MM.1S (cell line): ENCODE data around the gene TCHP.

Experiments used
- DNase-seq: peaks from one replicate; pipeline ENCODE4 v3.0.0-alpha.2; 2015
- H2AFZ ChIP-seq: fragments of 300-600 bp; sonication (generic); 2 replicates; pipeline ENCODE4 v1.6.0; 2016; ENCODE audit warnings: antibody characterized with exemption, low read length
- H3F3A ChIP-seq: fragments of 300-600 bp; sonication (generic); 2 replicates; pipeline ENCODE4 v1.6.1; 2016; ENCODE audit warnings: mild to moderate bottlenecking, antibody characterized with exemption, low read length, moderate library complexity, mixed read lengths; ENCODE audit not compliant: insufficient read depth
- H3K27ac ChIP-seq: fragments of 300-600 bp; sonication (generic); 2 replicates; pipeline ENCODE4 v1.5.1; 2016; ENCODE audit warnings: mild to moderate bottlenecking, low read length
- H3K27me3 ChIP-seq: fragments of 300-600 bp; sonication (generic); replicated peaks from 2 replicates; pipeline ENCODE4 v1.6.0; 2016; ENCODE audit warnings: low read length; ENCODE audit not compliant: insufficient read depth
- H3K36me3 ChIP-seq: fragments of 300-600 bp; sonication (generic); replicated peaks from 2 replicates; pipeline ENCODE4 v1.6.1; 2016; ENCODE audit warnings: mild to moderate bottlenecking, low read length, mixed read lengths; ENCODE audit not compliant: insufficient read depth
- H3K4me1 ChIP-seq: fragments of 300-600 bp; sonication (generic); 2 replicates; pipeline ENCODE4 v1.6.1; 2016; ENCODE audit warnings: low read length, mixed read lengths
- H3K4me2 ChIP-seq: fragments of 300-600 bp; sonication (generic); 2 replicates; pipeline ENCODE4 v1.6.0; 2016; ENCODE audit warnings: low read depth, low read length
- H3K4me3 ChIP-seq: fragments of 300-600 bp; sonication (generic); 2 replicates; pipeline ENCODE4 v1.5.1; 2016; ENCODE audit warnings: low read length, mixed read lengths
- H3K79me2 ChIP-seq: fragments of 300-600 bp; sonication (generic); 2 replicates; pipeline ENCODE4 v1.6.1; 2016; ENCODE audit warnings: mixed run types, low read length, mixed read lengths
- H3K9ac ChIP-seq: fragments of 300-600 bp; sonication (generic); 2 replicates; pipeline ENCODE4 v1.6.1; 2016; ENCODE audit warnings: low read length, mixed read lengths
- H3K9me2 ChIP-seq: fragments of 300-600 bp; sonication (generic); replicated peaks from 2 replicates; pipeline ENCODE4 v1.6.1; 2016; ENCODE audit warnings: mild to moderate bottlenecking, low read length, mixed read lengths; ENCODE audit not compliant: insufficient read depth
- H3K9me3 ChIP-seq: fragments of 300-600 bp; sonication (generic); replicated peaks from 2 replicates; pipeline ENCODE4 v1.6.1; 2016; ENCODE audit warnings: mild to moderate bottlenecking, low read length, mixed read lengths; ENCODE audit not compliant: insufficient read depth
- H4K20me1 ChIP-seq: fragments of 300-600 bp; sonication (generic); 2 replicates; pipeline ENCODE4 v1.6.1; 2016; ENCODE audit warnings: mild to moderate bottlenecking, low read length, moderate library complexity, mixed read lengths; ENCODE audit not compliant: insufficient read depth
- CTCF ChIP-seq: fragments of 300-600 bp; sonication (generic); IDR thresholded peaks from 2 replicates; pipeline ENCODE4 v1.5.1; 2016; ENCODE audit warnings: antibody characterized with exemption, low read length, mixed read lengths
- EZH2 ChIP-seq: fragments of 300-600 bp; sonication (generic); optimal IDR thresholded peaks from 2 replicates; pipeline ENCODE3; 2017; ENCODE audit warnings: low read depth, mild to moderate bottlenecking, antibody characterized with exemption, low read length, mixed read lengths
- EZH2phosphoT487 ChIP-seq: fragments of 300-600 bp; sonication (generic); IDR thresholded peaks from 2 replicates; pipeline ENCODE4 v1.6.1; 2018; ENCODE audit warnings: antibody characterized with exemption, low read length

TCHP gene

GRCh38 chr12:109892165-109892715 lies 7.8 kb upstream of the TCHP start:
- peak overlapping the region; percentile 37 for H3K9ac ChIP-seq
- 0 out of 2 replicates have a peak overlapping the region, but pooled peaks have one; percentile 10 for H3K4me3 ChIP-seq
- H3K27ac ChIP-seq = peak overlapping the region; percentile 91
- TF ChIP-seq EZH2phosphoT487 (no peak), CTCF (no peak), EZH2 (no peak)
- H4K20me1 ChIP-seq = no peaks in the 10 kb centered on the region
- H3K36me3 ChIP-seq = no peaks in the 10 kb centered on the region
- H3K27me3 ChIP-seq = no peaks in the 10 kb centered on the region
- peaks cover 15% of the 10 kb centered on the region for H3K4me1 ChIP-seq
- no peaks in the 10 kb centered on the region for H3K79me2 ChIP-seq
- no peaks in the 10 kb centered on the region for H3K9me3 ChIP-seq
- peak overlapping the region; percentile 66 for H3K4me2 ChIP-seq
- peaks cover 16% of the 10 kb centered on the region for H3F3A ChIP-seq
- H3K9me2 ChIP-seq = no peaks in the 10 kb centered on the region
- no peak overlapping the region for H2AFZ ChIP-seq
- no peak for DNase-seq

GRCh38 chr12:109892748-109893147 lies 7.3 kb upstream of the TCHP start:
- peak; percentile 75 for DNase-seq
- Histone ChIP-seq H3K9me2 (no peaks in the 10 kb centered on the region), H3K4me1 (peaks cover 15% of the 10 kb centered on the region), H3K79me2 (no peaks in the 10 kb centered on the region), H3K9ac (peak overlapping the region; percentile 37; the same call in 1 of the 2 replicates), H4K20me1 (no peaks in the 10 kb centered on the region), H3K36me3 (no peaks in the 10 kb centered on the region), H3K4me2 (peak overlapping the region; percentile 66), H3K9me3 (no peaks in the 10 kb centered on the region), H3K27me3 (no peaks in the 10 kb centered on the region), H3F3A (peaks cover 16% of the 10 kb centered on the region), H2AFZ (no peak overlapping the region), H3K4me3 (0 out of 2 replicates have a peak overlapping the region, but pooled peaks have one; percentile 10), H3K27ac (peak overlapping the region; percentile 91)
- TF ChIP-seq EZH2phosphoT487 (no peak), EZH2 (no peak)

- peak overlapping the region; percentile 25; the same call in 1 of the 2 replicates for H3K4me2 ChIP-seq
- H4K20me1 ChIP-seq = no peaks in the 10 kb centered on the region
These were observed 6.6 kb upstream of the TCHP start for GRCh38 chr12:109893261-109893995.

More at GRCh38 chr12:109893261-109893995, 6.6 kb upstream of the TCHP start:
- peak; percentile 26 for DNase-seq
- Histone ChIP-seq H3K9me2 (no peaks in the 10 kb centered on the region), H3K79me2 (no peaks in the 10 kb centered on the region), H3K9me3 (no peaks in the 10 kb centered on the region), H3K27ac (peak overlapping the region; percentile 91; the same call in 1 of the 2 replicates), H3F3A (peaks cover 16% of the 10 kb centered on the region), H3K4me1 (peaks cover 12% of the 10 kb centered on the region), H3K9ac (no peak overlapping the region), H2AFZ (no peak overlapping the region; the same call in 1 of the 2 replicates), H3K27me3 (no peaks in the 10 kb centered on the region), H3K36me3 (no peaks in the 10 kb centered on the region), H3K4me3 (no peak overlapping the region)
- TF ChIP-seq EZH2 (no peak), CTCF (no peak)
